SKM-1 treated with dmso at 0.1 percent for 144 hours (cell line): ENCODE data around the gene PPARG.
A peak's percentile ranks its signal among the peaks of the same experiment; 100 is the strongest.
"Not testable (repeated sequence)": the region's sequence is repeated elsewhere in the genome, so short reads cannot be mapped to it uniquely, and the experiment has no call there.

Experiments used
- DNase-seq: peaks from one replicate; lab custom pipeline; 2025; ENCODE audit not compliant: unreplicated experiment; lab: John Stamatoyannopoulos, UW

The PPARG gene

DNA sequence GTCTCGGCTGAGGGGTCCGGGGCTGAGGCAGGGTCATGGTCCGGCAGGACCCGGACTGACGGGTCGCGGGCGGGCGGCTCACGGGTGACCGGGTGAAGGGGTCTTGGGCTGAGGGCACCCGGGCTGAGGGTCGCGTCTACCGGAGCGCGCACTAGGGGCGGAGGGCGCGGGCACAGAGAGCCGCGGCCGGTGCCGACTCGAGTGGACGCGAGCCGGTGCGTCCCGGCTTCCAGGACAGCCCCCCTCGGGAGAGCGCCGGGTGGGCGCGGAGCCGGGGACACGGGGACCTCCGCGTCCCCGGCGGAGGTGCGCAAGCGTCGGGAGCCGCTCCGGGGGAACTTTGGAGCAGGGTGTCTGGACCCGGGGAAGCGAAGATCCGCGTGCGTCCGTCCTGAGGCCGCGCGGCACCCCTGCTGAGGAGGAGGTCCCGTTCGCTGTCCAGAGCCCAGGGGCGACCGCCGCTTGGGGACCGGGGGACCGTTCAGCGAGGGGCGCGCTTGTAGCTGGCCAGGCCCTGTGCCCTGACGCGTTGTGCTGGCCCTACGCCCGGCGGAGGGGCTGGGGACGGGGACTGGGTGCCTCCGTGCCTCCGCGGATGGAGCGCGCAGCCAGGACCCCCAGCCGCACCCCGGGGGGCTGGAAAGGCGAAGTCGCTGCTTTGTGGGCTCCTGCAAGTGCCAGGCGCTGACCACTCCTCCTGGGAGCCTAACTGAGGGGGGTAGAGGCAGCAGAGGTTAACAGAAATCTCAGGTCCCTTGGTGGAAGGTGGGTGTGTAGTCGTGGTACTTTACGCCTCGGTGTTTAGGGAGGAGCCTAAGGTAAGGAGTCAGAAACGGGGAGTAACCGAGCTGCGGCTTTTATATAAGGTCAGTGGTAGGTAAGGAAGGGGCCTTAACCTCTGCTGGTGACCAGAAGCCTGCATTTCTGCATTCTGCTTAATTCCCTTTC is at the start of gene PPARG:
Gene PPARG, plus strand, starts transcription at position 889 of the 948 bp plus-strand sequence. CDS start 90,642 bp downstream, outside the sequence.
- DNase-seq = peak; percentile 63

DNA sequence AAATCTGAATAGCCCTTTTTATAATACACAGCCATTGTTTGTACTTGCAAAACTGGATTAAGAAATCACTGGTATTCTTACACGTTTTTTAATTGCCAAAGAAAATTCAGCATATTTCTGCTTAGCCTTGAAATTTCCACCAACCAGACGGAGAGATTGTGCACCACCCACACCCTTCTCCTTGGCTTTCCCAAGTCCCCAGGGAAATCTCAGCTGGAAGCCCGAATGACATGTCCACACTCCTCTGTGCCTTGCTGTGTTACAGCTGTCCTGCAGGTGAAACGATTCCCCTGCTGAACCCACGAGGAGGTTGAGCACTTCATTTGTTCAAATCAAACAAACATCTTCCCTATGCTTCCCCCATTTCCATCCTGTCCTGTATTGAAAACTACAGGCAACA is 49.6 kb upstream of the PPARG start:
- DNase-seq = no peak

DNA sequence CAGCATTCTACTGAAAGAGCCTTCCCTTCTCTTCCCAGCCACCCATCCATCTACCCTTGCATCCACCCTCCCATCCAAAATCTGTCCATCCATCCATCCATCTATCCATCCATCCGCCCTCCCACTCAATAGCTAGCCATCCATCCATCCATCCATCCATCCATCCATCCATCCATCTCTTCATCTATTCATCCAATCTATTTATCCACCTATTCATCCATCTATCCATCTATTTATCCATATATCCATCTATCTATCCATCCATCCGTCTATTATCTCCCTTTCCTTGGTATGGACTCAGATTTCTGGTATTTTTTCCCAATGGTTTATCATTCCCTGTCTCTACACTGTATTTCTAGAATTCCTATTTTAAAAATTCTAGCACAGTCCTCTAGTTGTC is 46.1 kb upstream of the PPARG start:
- no peak for DNase-seq

- DNase-seq = no peak
Observed at GRCh38 chr3:12246497-12247163, 42.2 kb upstream of the PPARG start.

DNA sequence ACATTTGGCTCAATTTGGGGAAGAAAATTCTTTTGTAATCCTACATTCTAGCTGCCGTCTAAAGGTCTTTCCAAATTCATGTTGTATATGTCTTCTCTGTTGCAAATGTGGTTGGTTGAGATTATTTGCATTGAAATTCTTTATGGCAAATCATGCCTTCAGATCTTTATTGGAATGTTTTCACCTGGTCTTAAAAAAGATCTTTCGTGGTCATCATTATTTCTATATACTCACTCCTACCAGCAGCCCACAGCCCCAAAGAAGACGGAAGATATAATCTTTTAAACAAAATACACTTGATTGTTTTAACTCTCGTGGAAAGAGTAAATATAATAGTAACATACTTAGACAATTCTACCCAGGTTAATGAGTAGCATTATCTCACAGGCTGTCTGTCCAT is 41.5 kb upstream of the PPARG start:
- no peak for DNase-seq

GRCh38 chr3:12249519-12249918 is 39.4 kb upstream of the PPARG start:
- DNase-seq = no peak

- DNase-seq = no peak
Observed at GRCh38 chr3:12252889-12253288, 36.0 kb upstream of the PPARG start.

DNA sequence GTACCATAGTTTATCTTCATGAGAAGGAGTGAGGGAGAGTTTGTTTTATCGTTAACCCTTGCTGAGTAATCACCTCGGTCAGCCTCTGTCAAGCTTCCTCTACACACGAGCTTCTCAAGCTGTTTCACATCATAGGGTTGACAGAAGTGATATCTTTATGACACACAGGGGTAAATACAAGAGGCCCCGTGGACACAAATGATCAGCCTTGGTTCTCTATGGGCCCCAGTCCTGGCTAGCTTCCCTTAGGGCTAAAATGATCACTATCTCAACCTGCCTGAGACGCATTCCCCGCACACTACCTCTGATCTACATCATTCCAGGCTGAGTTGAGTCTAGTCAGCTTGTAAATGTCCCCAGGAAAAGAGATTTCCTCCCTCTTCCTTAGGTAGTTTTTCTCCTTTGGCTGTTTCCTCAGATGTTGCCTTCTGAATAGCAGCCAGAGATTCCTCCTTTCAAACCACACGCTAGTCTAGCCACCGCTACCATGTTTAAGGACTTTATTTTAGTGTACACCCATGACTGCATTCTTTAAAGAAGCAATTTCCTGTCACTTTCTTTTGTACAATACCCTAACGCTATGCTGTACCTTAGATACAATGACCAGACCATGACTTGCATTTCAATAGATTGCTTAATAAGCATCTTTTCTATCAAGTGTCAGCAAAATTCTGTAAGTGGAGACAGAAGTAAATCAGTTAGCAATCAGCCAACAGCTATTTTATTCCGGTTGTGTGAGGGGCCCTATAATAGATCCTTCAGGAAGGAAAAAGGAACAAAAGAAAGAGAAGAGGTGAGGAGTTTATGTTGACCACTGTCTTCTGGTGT is 35.1 kb upstream of the PPARG start:
- no peak for DNase-seq

DNA sequence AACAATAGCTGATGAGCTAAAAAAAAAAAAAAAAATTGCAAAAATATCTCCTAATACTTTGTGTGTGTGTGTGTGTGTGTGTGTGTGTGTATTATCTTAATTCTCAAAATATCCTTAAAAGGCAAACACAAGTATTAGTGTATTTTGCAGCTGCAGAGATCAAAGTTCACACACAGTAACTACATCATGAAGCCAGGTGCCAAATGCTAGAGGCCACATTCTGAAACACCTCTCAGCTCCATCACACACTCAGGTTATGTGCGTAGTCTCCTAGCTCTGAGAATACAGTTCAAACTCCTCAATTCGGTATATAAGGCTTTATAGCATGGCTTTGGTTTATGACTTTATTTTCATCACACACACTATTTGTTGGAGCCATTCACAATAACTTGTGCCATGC is 33.5 kb upstream of the PPARG start:
- DNase-seq = no peak

DNA sequence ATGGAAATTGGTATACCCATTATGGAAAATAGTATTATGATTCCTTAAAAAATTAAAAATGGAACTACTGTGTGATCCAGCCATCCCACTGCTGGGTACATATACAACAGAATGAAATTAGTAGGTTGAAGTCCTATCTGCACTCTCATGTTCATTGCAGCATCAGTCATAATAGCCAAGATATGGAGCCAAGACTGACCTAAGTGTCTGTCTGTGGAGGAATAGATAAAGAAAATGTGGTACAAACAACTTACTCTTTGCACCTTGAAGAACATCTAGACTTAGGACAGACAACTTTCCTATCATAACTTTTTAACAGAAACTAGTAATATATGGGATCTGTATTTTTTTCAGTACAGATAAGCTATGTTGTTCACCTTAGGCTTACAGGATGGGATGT is 30.0 kb upstream of the PPARG start:
- DNase-seq = no peak

DNA sequence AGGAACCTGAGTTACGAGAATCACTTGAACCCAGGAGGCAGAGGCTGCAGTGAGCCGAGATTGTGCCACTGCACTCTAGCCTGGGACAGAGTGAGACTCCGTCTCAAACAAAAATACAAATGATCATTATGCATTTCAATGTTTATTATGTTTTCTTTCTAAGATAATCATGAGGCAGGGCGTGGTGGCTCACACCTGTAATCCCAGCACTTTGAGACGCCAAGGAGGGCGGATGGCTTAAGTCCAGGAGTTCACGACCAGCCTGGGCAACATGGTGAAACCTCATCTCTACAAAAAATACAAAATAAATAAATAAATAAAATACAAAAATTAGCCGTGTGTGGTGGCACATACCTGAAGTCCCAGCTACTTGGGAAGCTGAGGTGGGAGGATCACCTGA is 26.7 kb upstream of the PPARG start:
- DNase-seq = not testable (repeated sequence)

- peak; percentile 51 for DNase-seq
Observed at GRCh38 chr3:12265508-12265907, 23.4 kb upstream of the PPARG start.

- no peak for DNase-seq
Observed at GRCh38 chr3:12266038-12266437, 22.8 kb upstream of the PPARG start.

- DNase-seq = no peak
Observed at GRCh38 chr3:12267376-12268030, 21.4 kb upstream of the PPARG start.

DNA sequence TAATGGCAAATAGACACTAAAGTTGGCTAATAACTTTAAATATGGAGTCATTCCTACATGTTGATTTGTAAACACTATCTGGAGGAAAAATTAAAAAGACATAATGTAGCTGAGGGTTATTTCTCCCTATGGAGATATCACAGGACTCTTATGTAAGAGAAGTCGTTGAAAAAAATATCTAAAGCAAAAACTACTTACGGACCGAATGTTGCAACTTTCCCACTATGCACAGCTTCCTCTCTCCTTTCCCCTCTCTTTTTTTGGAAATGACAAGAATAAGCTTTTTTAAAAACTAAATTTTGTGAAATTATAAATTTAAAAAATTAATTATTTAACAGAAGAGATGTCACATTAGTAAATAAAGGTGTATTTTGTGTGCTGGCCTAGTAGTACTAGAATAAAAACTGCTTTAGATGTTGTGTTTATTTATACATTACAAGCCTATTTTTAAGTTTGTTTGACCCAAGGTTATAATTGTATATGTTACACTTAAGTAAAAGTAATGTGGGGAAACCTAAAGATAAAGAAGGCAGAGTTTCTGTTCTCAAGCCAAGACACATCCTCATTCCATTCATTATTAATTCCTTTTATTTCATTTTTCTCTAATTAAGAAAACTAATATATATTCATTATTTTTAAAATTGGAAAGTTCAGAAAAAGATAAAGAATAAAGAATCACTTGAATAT is 20.7 kb upstream of the PPARG start:
- peak; percentile 66 for DNase-seq

GRCh38 chr3:12270976-12271375 is 17.9 kb upstream of the PPARG start:
- DNase-seq = no peak

GRCh38 chr3:12273045-12273695 is 15.7 kb upstream of the PPARG start:
- no peak for DNase-seq

- peak; percentile 42 for DNase-seq
Observed at GRCh38 chr3:12275974-12276650, 12.8 kb upstream of the PPARG start.

- peak; percentile 54 for DNase-seq
Observed at GRCh38 chr3:12276827-12277226, 12.0 kb upstream of the PPARG start.
